ENCODE data around the gene CECR2.

Gene CECR2

DNA sequence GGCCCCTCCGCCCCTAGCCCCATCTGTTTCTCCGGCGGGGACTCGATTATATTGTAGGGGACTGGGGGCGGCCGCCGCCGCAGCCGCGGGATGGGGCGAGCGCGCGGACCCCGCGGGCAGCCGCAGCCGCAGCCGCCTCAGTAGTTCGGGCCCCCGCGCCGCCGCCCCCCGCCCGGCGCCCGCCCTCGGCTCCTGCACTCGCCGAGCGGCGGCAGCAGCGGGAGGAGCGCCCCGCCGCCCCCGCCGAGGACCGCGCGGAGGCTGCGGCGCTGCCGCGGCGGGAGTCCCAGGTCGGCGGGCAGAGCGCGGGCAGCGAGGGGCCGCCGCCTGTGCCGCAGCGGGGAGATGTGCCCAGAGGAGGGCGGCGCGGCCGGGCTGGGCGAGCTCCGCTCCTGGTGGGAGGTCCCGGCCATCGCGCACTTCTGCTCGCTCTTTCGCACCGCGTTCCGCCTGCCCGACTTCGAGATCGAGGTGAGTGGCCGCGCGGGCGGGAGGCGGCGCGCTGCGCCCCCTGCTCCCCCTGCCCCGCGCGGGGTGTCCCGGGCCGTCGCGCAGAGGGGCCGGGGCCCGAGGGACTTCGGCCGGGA is at the start of gene CECR2:
Gene CECR2 (plus strand): TSS at position 22 of the 587 bp plus-strand sequence. CDS start 324 bp downstream, at position 346.
- no peak for DNase-seq (ENCODE audit: low spot score)

DNA sequence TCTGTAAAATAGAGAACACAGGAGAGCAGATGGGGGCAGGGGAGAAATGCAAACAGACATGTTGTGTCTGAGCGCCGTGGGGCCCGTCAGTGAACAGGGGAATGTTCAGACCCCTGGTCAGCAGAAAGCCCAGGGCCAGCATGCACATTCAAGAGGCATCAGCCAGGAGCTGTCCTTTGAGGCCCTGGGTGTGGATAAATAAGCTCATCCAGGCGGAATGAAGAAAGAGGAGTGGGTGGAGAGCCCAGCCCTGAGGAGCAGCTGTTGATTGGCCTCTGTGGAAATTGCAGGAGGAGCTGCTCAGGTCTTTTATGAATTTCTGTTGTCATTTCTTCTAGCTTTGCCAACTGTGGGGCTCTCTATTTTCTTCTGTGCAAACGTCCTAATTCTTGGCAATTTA is 49.7 kb upstream of the CECR2 start:
- DNase-seq (ENCODE audit: low spot score) = no peak

DNA sequence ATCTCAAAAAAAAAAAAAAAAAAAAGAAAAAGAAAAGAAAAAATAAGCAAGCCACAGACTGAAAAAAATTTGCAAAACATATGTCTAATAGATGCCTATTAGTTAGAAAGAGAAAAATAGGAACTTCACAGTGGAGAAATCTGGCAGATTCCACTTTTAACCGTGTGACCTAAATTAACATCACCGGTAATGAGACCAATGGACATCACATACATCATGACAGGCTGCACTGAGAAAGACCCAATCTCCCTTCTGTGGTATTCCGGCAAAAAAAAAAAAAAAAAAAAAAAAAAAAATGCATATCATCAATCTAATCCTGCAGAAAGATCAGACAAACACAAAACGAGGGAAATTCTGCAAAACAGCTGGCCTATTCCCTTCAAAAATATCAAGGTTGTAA is 46.7 kb upstream of the CECR2 start:
- no peak for DNase-seq (ENCODE audit: low spot score)

- DNase-seq (ENCODE audit: low spot score) = no peak
These were observed 37.6 kb upstream of the CECR2 start for GRCh38 chr22:17331690-17332089.

- DNase-seq (ENCODE audit: low spot score) = no peak
These were observed 37.0 kb upstream of the CECR2 start for GRCh38 chr22:17332109-17332800.

- DNase-seq (ENCODE audit: low spot score) = no peak
These were observed 35.2 kb upstream of the CECR2 start for GRCh38 chr22:17334059-17334458.

DNA sequence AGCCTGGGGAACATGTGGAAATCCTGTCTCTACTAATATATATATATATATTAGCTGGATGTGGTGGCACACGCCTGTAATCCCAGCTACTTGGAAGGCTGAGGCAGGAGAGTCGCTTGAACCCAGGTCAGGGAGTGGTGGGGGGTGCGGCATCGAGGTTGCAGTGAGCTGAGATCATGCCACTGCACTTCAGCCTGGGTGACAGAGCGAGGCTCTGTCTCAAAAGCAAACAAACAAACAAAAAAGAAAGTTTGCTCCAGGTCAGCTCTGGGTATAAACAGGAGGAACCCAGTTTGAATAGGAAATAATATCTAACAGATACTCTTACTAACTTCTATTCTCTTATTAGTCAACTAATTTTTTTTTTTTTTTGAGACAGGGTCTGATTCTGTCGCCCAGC is 34.3 kb upstream of the CECR2 start:
- no peak for DNase-seq (ENCODE audit: low spot score)

DNA sequence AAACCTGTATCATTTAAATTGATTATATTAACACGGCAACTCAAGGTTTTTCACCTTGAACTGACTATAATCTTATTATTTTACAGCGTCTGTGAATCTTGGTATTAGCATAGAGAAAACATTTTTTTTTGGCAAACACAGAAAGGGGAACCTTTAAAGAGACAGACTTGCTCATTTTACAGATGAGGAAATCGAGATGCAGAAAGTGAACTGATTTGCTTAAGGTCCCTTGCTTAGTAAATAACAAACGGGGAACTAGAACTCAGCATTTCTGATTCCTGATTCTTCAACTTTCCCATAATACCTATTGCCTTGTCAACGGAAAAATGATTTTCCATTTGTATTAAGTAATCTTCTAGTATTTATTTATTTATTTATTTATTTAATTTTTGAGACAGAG is 33.2 kb upstream of the CECR2 start:
- no peak for DNase-seq (ENCODE audit: low spot score)

GRCh38 chr22:17337639-17338038 is 31.6 kb upstream of the CECR2 start:
- no peak for DNase-seq (ENCODE audit: low spot score)

- DNase-seq (ENCODE audit: low spot score) = no peak
These were observed 30.1 kb upstream of the CECR2 start for GRCh38 chr22:17339095-17339693.

DNA sequence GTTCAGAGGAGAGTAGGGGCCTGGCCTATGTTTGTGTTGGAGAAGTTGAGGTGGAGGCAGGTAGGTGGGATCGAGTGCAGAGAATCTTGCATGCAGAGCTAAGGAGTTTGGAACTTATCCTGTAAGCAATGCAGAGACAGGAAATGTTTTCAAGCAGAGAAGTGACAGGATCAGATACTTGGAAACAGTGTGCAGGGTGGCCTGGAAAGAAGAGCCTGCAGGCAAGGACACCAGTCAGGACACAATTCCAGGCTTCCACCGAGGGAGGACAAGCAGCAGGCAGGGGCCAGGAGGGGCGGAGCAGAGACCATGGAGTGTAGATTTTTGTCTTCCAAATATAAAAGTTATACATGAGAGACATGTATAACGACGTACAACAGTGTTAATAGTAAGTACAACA is 26.9 kb upstream of the CECR2 start:
- no peak for DNase-seq (ENCODE audit: low spot score)

DNA sequence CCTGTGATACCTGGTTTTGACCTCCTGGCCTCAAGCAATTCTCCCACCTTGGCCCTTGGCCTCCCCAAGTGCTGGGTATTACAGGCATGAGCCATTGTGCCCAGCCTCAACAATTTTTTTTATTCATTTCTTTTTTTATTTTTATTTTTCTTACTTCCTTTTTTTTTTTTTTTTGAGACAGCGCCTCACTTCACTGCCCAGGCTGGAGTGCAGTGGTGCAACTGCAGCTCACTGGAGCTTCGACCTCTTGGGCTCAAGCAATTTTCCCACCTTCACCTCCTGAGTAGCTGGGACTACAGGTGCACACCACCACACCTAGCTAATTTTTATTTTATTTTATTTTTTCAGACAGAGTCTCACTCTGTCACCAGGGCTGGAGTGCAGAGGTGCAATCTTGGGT is 25.5 kb upstream of the CECR2 start:
- DNase-seq (ENCODE audit: low spot score) = no peak

DNA sequence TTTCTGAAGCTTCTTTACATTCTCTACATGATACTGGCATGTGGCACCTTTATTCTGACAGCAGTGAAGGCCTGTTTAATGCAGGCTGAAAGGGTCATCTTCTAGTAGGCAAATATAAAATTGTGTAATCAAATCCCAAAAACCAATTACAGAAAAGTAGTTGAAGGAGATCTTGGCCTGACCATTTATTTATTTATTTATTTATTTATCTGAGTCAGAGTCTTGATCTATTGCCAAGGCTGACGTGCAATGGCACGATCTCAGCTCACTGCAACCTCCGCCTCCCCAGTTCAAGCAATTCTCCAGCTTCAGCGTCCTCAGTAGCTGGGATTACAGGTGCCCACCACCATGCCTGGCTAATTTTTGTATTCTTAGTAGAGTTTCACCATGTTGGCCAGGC is 22.7 kb upstream of the CECR2 start:
- DNase-seq (ENCODE audit: low spot score) = no peak

- DNase-seq (ENCODE audit: low spot score) = no peak
These were observed 21.5 kb upstream of the CECR2 start for GRCh38 chr22:17347724-17348123.

DNA sequence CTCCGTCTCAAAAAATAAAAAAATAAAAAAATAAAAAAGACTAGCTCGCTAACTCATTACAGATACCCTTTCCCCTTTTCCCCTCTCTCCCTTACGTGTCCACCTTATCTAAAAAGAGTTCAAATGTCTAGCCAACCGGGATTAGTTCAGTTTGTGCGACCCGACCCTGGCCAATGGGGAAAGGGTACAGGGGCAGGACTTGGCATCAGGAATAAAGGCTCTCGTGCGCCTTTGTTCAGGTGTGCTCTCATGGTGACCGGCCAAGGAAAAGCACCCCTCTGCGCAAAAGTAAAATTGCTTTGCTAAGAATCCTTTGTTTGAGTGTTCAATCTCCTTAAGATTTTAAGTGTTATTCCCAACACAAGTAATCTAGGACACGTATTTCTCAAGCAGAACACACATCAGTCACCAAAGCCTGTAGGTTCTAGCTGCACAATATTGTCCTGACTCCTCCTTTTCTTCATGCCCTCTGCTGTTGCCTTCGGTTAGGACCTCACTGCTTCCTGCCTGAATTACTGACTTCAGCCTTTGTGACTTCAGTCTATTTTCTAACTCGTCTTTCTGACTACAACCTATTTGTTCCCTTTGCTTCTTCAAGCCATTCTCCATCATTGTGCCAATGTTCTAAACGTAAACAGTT is 20.7 kb upstream of the CECR2 start:
- DNase-seq (ENCODE audit: low spot score) = no peak

DNA sequence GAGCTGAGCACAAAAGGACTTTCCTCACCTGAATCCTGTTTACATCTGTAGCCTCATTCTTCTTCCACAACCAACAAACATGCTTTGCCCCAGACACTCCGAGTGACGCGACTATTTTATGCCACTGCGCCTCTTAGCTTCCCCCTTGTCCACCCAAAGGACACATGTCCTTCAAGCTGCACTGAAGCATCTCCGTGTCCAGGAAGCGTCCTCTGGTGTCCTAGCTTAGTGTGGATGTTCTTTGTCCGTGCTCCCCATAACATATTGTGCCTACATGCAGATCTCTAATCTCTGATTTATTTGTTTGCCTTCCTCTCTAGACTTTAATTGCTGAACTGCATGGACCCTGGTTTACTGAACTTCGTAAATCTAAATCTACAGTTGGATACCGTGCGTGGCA is 20.1 kb upstream of the CECR2 start:
- no peak for DNase-seq (ENCODE audit: low spot score)

DNA sequence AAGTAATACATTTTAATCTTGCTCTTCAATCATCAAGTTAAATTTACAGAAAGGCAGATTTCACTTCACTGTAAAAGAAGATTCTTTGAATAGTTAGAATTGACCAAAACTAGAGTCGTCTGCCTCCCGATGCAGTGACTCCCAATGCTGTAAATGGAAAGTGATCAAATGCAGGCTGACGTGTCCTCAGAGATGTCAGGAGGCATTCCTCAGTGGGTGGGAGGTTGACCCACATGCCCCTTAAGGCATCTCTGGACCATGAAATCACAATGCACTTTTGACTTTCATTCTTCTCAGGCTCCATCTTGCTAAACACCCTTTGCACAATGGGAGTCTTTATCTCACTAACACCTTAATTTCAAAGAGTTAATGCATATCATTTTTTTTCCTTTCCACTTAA is 19.0 kb upstream of the CECR2 start:
- DNase-seq (ENCODE audit: low spot score) = no peak

GRCh38 chr22:17352798-17353197 is 16.5 kb upstream of the CECR2 start:
- no peak for DNase-seq (ENCODE audit: low spot score)

DNA sequence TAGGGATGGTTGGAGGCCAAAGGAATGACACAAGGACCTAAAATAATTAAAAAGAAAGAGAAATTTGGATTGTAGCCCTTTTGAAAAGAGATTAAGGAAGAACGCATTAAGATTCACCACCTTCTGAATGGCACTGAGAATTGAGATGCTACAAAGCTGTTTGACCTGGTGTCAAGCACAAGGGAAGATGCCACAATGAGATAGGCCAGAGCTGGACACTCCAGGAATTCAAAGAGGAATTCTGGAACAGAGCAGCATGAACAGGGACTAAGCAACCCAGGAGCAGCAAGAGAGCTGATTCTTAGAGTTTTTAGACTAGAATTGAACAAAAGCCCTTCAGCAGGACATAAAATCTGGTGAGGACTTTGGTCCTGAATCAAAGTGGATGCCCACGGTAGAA is 11.6 kb upstream of the CECR2 start:
- DNase-seq (ENCODE audit: low spot score) = no peak

GRCh38 chr22:17358415-17358814 is 10.8 kb upstream of the CECR2 start:
- no peak for DNase-seq (ENCODE audit: low spot score)

- no peak for DNase-seq (ENCODE audit: low spot score)
These were observed 9.8 kb upstream of the CECR2 start for GRCh38 chr22:17359501-17359900.

- no peak for DNase-seq (ENCODE audit: low spot score)
These were observed 2.9 kb upstream of the CECR2 start for GRCh38 chr22:17366329-17366728.

GRCh38 chr22:17366830-17367229 is 2.4 kb upstream of the CECR2 start:
- DNase-seq (ENCODE audit: low spot score) = no peak

Measured in kidney capillary endothelial cell (primary cell).